Putamen (tissue), 1 donor: ENCODE data around the gene RALGPS1.

Experiments
- DNase-seq: peaks from one replicate; pipeline ENCODE4 v3.0.0-alpha.2; 2016; ENCODE audit warnings: low spot score

The RALGPS1 gene

DNA sequence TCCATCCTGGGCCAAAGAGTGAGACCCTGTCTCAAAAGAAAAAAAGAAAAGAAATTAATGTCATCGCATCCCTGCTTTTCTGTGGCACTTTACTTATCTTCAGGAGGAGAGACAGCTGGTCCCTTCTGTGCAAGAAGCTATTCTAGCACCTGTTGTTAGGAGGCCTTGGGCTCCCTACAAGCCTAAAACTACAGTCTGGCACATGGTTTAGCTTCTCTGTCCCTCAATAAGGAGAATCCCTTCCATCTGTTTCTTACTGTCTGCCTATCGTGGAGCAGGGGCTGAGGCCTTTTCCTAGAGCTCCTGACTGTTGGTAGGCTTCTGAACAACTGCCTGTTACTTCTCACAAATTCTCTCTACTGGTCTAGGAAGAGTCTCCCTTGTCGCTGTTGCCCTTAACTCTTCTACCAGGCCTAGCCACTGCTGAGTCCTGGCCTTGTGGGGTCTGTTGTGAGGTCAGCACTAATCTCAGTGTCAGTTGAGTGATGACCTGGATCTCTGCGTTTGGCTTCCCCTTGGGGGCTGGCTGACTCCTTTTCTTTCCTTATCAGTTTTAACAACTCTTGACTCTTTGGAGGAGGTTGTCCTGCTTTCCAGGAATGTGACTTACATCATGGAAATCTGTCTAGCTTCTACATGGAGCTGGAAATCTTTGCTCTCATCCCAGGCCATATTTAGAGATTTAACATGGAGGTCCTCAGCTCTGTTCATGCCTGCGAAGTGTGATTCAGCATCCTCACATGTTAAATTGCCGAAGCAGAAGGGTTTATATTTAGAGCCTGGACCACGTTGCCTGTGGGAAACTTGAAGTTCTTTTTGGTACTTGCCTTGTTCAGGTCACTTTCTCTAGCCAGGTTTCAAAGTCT, 344.3 kb downstream of the RALGPS1 start:
- no peak for DNase-seq

DNA sequence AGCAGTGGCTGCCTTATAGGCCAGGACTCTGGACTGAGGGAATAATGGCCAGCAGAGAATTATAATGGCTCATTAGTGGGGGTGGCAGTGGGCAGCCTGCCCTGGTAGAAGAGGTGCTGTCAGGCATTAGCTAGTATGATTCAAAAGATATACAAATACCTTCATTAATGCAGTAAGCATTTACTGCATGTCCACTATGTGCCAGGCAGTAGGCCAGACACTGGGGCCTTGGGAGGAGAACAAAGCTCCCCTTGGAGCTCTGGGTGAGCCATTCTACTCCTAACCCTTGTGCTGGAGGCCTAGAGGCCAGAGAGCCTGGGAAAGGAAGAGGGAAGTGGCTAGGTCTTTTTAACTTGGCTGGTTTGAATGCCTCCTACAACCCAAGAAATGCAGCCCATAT, 348.0 kb downstream of the RALGPS1 start:
- no peak for DNase-seq

DNA sequence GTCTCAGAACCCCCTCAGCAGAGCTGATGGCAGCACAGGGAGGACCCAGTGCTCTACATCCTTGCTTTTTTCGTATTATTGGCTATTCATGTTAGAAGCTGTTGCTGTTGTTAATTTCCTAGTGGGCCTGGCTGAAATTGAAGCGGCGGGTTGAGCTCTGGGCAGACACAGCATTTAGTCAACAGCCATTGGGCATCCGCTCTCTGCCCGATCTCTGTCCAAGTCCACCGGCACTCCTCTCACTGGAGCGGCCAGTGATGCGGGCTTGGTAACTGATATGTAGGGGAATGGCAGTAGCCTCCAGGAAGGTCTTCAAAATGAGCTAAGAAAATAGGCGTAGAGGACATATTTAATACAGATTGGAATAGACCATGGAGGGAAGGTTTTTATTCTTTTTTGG, 348.7 kb downstream of the RALGPS1 start:
- no peak for DNase-seq

DNA sequence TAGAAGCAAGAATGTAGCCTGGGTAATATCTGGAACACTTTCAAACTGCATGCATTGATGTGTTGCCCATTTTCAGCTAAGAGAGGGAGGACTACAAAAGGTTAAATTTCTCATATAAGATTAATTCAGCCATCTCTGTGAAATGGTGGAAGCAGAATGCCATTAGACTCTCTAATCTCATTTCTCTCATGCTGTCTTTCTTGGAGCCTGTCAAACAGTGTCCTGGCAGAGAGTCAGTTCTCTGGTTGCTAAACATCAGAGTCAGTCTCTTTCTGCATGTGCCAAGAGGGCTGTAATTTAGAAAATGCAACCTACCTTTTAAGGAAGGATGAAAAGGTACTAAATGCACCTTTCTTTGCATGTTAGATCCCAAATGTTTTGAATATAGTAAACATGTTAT, 349.1 kb downstream of the RALGPS1 start:
- DNase-seq, result no peak

DNA sequence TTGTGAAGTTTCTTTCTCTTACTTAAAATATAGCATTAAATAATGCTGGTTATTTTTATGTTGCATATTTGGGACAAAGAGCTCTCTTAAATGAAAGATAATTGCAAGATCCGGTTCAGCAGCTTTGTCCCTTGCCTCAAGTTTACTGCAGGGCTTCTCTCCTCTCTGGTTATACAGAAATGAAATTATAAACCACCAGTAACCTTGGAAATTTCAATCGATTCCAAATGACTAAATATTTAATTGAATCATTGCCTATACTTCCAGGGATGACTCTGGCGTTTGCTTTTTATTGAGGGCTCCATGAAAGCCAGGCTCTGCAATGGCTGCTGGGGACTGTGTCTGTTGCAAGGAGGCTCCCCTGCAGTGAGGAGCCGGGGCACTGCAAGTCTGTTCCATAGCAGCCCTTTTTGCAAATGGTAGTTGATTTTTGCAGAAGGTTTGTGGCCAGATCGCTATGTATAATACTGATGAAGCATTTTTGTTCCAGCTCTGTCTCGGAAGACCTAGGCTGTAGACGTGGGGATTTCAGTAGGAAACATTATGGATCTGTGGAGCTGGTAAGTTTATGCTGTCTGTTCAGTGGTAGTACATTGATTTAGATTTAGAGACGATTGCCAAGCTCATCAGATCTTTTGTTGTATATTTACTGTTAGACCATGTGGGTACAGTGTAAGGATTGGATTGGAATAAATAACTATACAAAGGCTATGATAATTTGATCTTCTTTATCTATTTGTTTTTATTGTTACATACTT, 350.1 kb downstream of the RALGPS1 start, which contains the start of gene GARNL3:
GARNL3 (plus strand) TSS at position 313 of the 758 bp plus-strand sequence; CDS start at position 417, 104 bp downstream.
- no peak for DNase-seq

DNA sequence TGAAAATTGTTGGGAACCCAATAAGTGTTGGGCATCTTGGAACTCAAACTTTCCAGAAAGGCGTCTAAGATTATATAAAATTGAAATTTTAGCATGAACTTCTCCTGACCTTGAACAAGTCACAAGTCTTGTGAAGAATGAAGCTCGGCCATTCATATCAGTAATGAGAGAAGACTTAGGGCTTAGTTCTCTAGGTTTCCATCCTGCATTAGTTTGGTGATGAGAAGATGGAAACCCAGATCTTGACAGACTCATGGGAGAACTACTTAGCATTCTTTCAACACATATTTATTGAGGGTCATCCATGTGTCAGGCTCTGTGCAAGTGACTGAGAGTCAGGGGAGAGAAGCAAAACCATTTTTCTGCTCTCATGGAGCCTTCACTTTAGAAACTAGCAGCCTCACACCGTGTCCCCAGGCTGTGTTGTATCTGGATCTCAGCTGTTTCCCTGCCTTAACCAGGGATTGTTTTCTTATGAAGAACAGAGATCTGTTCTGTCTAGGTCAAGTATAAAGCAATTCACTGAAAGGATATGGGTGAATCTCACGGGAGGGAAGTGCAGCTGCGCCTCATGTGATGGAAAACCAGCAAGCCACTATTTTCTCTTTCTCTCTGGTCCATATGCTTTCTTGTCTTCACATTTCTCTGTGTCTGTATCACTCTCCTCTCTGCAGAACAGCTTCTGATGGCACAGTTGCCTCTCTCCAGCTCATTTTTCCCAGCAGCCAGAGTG, 353.4 kb downstream of the RALGPS1 start:
- DNase-seq, result no peak

DNA sequence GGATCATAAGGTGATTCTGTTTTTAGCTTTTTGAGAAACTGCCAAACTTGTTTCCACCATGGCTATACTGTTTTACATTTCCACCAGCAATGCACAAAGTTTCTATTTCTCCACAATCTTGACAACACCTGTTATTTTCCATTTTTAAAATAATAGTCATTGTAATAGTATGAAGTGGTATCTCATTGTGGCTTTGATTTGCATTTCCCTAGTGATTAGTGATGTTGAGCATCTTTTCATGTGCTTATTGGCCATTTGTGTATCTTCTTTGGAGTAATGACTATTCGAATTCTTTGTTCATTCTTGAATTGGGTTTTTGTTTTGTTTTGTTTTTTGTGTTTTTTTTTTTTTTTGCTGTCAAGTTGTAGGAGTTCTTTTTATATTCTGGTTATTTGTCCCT, 354.9 kb downstream of the RALGPS1 start:
- DNase-seq, result no peak
